NK-92 treated with Interleukin-12 subunit alpha and Interleukin-12 subunit beta, amount 100 ng/mL, for 24 hours (cell line): ENCODE data around the gene ZBTB11.
"Not testable (repeated sequence)": the region's sequence is repeated elsewhere in the genome, so short reads cannot be mapped to it uniquely, and the experiment has no call there.

Experiments used
- DNase-seq: peaks from one replicate; lab custom pipeline; 2025; lab: John Stamatoyannopoulos, UW

The ZBTB11 gene

GRCh38 chr3:101615525-101615924 is 61.4 kb downstream of the ZBTB11 start:
- DNase-seq = no peak

GRCh38 chr3:101613014-101613413 is 63.9 kb downstream of the ZBTB11 start:
- DNase-seq = not testable (repeated sequence)

GRCh38 chr3:101611023-101611422 is 65.9 kb downstream of the ZBTB11 start:
- no peak for DNase-seq

GRCh38 chr3:101605398-101605797 is 71.5 kb downstream of the ZBTB11 start:
- DNase-seq = not testable (repeated sequence)

GRCh38 chr3:101603184-101603583 is 73.7 kb downstream of the ZBTB11 start:
- no peak for DNase-seq

GRCh38 chr3:101602731-101603130 is 74.2 kb downstream of the ZBTB11 start:
- no peak for DNase-seq
